HTR-8/SVneo (cell line): ENCODE data around the gene ZDHHC21.

Experiments used
- DNase-seq: peaks from one replicate; pipeline ENCODE4 v3.0.0; 2011; ENCODE audit warnings: low spot score, mixed read lengths; ENCODE audit not compliant: insufficient read length
- FAIRE-seq: peaks from 2 replicates; lab custom pipeline; 2011; peaks lifted over from hg19 to GRCh38; lab: Jason Lieb, UNC

The ZDHHC21 gene

GRCh38 chr9:14693251-14693861 lies at the start of gene ZDHHC21:
ZDHHC21 (minus strand) TSS chr9:14693432; CDS start chr9:14674340, 19,092 bp downstream.
- FAIRE-seq, result no peak
- peak; percentile 36 for DNase-seq

DNA sequence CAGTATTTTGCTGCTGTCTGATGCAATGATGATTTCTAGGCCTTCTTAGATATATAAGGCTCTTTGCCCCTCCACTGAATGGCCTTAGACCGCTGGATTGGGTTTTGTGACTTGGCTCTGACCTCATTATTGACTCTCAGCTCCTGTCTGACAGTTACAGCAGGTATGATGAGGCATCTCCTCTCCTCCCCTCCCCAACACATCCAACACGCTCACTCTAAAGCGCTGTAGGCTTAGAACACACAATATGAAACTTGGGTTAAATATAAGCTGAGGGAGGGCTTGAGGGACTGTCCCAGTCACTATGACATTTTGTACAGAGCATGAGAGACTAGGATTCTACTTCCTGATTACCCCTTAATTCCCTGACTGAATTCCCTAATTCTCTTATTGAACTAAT lies 48.1 kb upstream of the ZDHHC21 start:
- FAIRE-seq (no peak), DNase-seq (no peak)

- no peak for FAIRE-seq
- no peak for DNase-seq
Measured at GRCh38 chr9:14733133-14733532, 39.9 kb upstream of the ZDHHC21 start.

GRCh38 chr9:14731294-14731981 lies 38.2 kb upstream of the ZDHHC21 start:
- FAIRE-seq (no peak), DNase-seq (no peak)

- DNase-seq, result no peak
- no peak for FAIRE-seq
Measured at GRCh38 chr9:14730461-14730898, 37.2 kb upstream of the ZDHHC21 start.

GRCh38 chr9:14723301-14723700 lies 30.1 kb upstream of the ZDHHC21 start:
- no peak for FAIRE-seq
- no peak for DNase-seq

DNA sequence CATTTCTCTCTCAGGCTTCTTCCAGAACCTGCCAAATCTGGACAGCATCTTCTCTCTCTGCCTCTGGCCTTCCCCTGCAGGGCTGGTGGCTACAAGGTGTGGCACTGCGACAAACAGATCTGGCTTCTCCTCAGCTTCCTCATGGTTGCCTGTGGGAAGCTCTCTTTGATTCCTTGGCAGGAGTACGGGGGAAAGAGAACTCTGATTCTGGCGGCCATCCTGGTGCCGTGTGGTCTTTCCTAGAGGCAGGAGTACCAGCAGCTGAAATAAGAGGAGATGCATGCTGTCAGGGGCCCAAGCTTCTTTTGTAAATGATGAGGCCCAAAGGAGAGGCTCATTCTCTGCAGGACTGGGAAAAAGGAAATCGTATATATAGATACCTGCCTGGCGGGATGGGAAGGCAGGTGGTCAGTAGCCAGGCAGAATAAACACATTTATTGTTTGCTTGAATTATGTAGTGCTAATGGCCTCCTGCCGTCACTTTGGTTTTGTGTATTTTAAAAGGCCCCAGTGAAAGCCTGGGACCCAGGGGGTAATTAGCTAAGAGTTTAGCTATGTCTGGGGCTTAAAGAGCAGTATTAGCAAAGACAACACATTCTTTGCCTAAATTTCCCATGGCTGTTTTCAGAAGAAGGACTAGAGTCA lies 29.3 kb upstream of the ZDHHC21 start, which contains the start of gene CER1:
Gene CER1 (minus strand): TSS at position 343 of the 645 bp plus-strand sequence. CDS start 61 bp downstream, at position 282.
- FAIRE-seq (no peak), DNase-seq (no peak)

DNA sequence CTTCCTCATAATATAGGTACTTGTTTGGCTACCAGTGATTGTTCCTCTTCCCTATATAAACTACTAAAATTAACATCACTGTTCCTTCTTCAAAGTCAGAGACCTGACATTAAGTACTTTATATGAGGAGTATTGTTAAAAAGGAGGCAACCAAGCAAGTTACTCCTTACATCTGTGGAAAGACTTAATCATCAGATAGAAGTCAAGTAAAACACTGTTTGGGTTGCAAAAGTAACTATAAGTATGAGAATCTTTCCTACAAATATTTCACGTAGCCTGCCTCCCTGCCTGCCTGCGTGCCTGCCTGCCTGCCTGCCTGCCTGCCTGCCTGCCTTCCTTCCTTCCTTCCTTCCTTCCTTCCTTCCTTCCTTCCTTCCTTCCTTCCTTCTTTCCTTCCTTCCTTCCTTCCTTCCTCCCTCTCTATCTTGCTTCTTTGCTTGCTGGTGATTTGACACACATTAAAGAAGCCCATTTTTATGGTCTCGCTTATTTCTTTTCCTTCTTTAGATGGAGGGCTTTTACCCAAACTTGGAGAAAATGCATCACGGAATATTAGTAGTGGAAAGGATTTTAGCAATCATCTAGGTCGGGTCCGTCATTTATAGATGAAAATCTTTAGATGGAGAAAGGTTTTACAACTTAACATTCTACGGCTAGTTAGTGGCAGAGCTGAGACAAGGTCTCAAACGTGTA lies 26.1 kb upstream of the ZDHHC21 start:
- FAIRE-seq (no peak), DNase-seq (no peak)

DNA sequence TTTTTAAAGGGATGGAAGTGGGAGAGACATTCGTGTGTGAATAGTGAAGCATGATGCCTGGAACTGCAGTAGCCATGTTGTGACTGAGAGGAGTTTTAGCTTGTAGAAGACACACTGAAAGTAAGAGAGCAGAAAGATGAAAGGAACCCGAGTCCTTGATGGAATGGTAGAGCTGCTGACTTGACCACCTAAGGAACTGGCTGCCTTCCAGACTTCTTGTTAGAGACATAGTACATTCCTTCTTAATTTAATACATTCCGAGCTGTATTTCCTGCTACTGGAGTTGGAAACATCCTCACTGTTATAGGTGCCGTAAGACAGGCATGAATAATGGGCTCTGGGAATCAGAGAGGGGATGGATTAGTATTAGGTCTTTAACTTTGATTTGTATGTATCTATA lies 21.9 kb upstream of the ZDHHC21 start:
- FAIRE-seq (no peak), DNase-seq (no peak)

DNA sequence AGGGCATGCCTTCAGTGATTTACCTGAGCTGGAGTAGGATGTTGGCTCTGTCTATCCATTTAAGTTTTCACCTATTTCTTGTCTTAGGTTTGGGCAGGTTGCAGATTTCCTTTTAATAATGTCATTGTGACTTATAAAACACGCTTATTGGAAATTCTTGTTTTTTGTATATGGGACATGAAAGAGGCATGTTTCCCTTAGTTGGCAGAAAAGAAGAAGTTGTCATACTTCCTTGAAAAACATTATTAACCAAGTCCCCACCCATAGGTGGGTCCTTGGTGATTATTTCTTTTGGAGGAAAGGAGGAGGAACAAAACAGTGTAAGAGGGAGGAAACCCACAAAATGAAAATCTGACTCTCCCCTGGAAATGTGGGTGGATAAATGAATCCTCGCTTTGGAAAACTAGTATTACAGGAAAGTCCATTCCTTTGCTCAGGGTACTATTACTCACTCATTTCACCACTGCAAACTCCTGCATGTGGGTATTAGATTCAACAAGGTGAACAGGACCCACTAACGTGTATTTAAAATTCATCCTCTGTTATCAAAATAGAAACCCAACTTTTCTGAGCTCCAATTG lies 20.0 kb upstream of the ZDHHC21 start:
- DNase-seq (no peak), FAIRE-seq (no peak)

DNA sequence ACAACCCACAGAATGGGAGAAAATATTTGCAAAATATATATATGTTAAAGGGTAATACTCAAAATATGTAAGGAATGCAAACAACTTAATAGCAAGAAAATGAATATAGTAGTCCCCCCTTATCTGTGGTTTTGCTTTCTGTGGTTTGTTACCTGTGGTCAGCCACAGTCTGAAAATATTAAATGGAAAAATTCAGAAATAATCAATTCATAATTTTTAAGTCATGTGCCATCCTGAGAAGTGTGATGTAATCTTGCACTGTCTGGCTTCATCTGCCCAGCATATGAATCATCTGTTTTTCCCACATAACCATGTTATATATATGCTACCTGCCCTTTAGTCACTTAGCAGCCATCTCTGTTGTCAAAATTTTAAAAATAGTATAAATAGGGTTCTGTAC lies 17.6 kb upstream of the ZDHHC21 start:
- no peak for DNase-seq
- no peak for FAIRE-seq

- FAIRE-seq, result no peak
Measured at GRCh38 chr9:14706530-14707140, 13.4 kb upstream of the ZDHHC21 start.

DNA sequence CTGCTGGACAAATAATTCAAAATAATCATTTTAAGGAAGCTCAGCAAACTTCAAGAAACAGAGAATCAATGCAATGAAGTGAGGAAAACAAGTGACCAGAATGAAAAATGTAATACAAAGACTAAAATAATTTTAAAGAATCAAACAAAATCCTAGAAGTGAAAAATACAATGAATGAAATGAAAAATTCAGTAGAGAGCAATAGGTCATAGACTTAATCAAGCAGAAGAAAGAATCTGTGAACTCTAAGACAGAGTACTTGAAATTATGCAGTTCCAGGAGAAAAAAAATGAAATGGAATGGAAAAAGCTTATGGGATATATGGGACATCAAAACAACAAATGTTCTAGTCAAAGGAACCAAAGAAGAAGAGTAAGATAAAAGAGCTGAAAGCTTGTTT lies 11.8 kb upstream of the ZDHHC21 start:
- no peak for DNase-seq
- FAIRE-seq, result no peak

More at GRCh38 chr9:14706530-14707140, 13.4 kb upstream of the ZDHHC21 start:
- DNase-seq, result no peak

DNA sequence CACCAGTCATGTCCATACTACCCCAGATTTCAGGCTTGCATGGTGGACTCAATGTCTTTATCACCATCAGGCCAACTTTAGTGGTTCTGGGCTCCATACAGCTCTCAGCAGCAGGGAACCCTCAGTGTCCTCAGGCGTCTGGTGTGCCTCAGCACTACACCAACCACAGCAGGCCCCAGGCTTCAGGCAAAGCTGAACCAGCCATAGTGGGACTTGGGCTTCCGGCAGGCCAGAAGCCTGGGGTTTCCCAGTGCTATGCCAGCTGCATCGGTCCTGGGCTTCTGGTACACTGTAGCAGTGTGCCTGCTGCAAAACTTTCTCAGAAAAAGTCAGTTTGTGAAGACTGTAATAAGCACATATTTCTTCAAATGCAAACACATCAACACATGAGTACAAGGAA lies 11.0 kb upstream of the ZDHHC21 start:
- FAIRE-seq (no peak), DNase-seq (no peak)

- DNase-seq, result no peak
- FAIRE-seq, result no peak
Measured at GRCh38 chr9:14702200-14702720, 9.0 kb upstream of the ZDHHC21 start.

- no peak for FAIRE-seq
- DNase-seq, result peak; percentile 4
Measured at GRCh38 chr9:14692470-14693250, 572 bp downstream of the ZDHHC21 start.

- DNase-seq (no peak), FAIRE-seq (no peak)
Measured at GRCh38 chr9:14690948-14691730, 2.1 kb downstream of the ZDHHC21 start.

GRCh38 chr9:14687042-14687719 lies 6.1 kb downstream of the ZDHHC21 start:
- DNase-seq (peak; percentile 2), FAIRE-seq (no peak)
